ENCODE measurements around the gene QPCT. TPM values are rescaled to one million over a fixed set of nuclear protein-coding genes. Genes with fewer than 3 reads are reported as not detected.

QPCT gene
- total RNA-seq, 1 donor from 2014 or later, result 52.3 TPM

DNA sequence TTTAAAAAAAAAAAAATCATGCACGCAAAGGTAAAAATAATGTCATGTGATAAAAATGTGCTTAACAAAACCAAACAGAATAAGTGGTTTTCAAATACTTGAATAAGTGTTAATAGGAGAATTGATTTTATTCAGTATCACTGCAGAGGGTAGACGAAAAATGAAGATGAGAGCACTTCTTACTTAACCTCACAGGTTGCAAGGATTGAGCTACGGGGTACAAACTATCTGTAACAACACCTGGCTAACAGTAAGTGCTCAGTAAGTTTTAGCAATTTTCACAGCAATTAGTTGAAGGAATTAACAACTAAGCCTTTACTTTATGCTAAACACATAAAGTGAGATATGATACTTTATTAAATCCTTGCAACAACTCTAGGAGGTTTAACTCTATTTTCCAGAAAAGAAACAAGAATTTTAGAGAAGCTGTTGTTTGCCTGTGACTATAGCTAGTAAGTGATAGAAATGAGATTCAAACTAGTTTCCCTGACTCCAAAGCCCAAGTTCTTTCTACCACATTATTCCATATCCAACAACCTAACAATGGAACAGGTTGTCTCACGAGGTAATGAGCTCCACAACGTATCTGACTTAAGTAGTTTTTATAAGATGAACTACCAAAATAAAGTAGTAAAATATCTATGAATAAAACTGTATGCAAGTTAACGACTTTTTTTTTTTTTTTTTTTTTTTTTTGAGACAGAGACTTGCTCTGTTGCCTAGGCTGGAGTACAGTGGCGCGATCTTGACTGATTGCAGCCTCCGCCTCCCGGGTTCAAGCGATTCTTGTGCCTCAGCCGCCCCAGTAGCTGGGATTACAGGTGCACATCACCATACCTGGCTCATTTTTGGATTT is 24.4 kb upstream of the QPCT start:
- TF ChIP-seq, protein P1, sequence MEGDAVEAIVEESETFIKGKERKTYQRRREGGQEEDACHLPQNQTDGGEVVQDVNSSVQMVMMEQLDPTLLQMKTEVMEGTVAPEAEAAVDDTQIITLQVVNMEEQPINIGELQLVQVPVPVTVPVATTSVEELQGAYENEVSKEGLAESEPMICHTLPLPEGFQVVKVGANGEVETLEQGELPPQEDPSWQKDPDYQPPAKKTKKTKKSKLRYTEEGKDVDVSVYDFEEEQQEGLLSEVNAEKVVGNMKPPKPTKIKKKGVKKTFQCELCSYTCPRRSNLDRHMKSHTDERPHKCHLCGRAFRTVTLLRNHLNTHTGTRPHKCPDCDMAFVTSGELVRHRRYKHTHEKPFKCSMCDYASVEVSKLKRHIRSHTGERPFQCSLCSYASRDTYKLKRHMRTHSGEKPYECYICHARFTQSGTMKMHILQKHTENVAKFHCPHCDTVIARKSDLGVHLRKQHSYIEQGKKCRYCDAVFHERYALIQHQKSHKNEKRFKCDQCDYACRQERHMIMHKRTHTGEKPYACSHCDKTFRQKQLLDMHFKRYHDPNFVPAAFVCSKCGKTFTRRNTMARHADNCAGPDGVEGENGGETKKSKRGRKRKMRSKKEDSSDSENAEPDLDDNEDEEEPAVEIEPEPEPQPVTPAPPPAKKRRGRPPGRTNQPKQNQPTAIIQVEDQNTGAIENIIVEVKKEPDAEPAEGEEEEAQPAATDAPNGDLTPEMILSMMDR (conservative IDR thresholded peaks at IDR 0.05; ENCODE audit: low read depth, low read length), result no peak
- DNase-seq (ENCODE audit: low read depth), result no peak

DNA sequence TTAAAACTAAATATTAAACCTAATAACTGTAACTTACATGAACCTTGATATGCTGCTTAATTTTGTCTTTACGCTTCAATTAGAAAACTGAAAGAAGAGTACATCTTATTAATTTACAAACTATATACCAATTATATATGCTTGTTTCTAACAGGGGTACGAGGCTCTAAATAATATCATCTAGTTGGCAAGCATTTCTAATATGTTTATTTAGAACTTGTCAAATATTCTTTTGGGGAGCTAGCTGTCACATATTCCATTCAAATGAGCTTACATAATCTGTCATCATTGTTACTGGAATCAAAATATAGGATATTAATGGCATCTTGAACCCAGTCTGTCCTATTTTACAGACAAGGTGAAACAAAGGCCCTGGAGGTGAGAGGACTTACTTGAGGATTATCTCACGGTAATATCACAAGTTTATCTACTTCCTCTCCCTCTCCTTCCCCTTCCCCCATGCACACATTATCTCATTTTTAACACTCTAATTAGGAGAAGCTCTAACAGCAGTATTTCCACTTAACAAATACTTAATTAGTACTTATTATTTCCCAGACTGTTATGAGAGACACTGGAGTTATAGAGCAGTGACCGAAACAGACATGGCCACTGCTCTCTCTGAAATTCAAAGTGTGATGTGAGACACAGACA is 23.3 kb upstream of the QPCT start:
- DNase-seq (ENCODE audit: low read depth), result no peak
- no peak overlapping the region for H3K4me3 ChIP-seq (ENCODE audit: low read depth, low read length)
- TF ChIP-seq, protein P1 (conservative IDR thresholded peaks at IDR 0.05; ENCODE audit: low read depth, low read length), result no peak

More for the DNA sequence above, 24.4 kb upstream of the QPCT start:
- H3K4me3 ChIP-seq (ENCODE audit: low read depth, low read length), result no peak overlapping the region

DNA sequence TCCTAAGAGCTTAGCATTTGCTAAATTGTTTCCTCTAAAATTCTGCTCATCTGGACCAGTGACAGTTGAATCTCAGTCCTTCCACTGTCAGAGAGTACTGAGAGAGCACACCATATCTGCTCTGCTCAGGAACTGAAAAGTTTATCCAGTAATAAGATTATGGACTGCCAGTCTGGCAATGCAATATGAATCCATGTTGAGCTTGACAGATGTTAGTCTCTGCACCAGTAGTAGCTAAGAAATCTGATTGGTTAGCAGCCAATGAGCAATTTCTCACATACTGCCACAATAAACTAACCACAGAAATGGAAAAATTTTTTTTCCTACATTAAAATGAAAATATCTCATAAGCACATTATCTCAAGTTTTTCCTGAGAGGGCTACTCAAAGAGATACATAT is 22.1 kb upstream of the QPCT start:
- TF ChIP-seq, protein P1 (conservative IDR thresholded peaks at IDR 0.05; ENCODE audit: low read depth, low read length), result no peak
- H3K4me3 ChIP-seq (ENCODE audit: low read depth, low read length), result no peak overlapping the region
- no peak for DNase-seq (ENCODE audit: low read depth)

DNA sequence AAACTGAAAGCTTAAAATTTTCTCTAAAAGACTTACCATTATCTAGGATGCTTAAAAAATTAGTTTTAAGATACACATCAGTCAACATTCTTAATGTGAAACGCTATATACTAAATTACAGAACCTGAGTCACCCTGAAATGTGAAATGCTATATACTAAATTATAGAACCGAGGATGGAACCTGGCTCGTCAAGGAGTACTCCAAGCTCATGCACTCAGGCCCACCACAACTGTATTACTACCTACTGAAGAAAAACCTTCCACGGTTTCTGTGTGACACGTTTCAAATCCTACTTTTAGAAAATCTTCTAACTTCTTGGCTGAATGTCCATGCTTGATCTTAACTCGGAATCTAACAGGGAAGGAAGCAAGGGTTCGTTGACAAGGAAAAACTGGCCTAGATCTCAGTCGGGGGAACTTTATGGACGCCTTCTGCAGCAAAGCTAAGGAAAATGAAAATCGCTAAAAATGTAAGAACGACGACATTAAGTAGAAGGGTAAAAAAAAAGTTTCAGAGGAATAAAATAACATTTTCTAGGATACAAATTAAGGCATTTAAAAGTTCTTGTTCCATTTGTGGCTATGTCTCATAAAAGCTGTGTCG is 21.2 kb upstream of the QPCT start:
- TF ChIP-seq, protein P1 (conservative IDR thresholded peaks at IDR 0.05; ENCODE audit: low read depth, low read length), result no peak
- DNase-seq (ENCODE audit: low read depth), result no peak
- H3K4me3 ChIP-seq (ENCODE audit: low read depth, low read length), result peak overlapping the region; percentile 89

DNA sequence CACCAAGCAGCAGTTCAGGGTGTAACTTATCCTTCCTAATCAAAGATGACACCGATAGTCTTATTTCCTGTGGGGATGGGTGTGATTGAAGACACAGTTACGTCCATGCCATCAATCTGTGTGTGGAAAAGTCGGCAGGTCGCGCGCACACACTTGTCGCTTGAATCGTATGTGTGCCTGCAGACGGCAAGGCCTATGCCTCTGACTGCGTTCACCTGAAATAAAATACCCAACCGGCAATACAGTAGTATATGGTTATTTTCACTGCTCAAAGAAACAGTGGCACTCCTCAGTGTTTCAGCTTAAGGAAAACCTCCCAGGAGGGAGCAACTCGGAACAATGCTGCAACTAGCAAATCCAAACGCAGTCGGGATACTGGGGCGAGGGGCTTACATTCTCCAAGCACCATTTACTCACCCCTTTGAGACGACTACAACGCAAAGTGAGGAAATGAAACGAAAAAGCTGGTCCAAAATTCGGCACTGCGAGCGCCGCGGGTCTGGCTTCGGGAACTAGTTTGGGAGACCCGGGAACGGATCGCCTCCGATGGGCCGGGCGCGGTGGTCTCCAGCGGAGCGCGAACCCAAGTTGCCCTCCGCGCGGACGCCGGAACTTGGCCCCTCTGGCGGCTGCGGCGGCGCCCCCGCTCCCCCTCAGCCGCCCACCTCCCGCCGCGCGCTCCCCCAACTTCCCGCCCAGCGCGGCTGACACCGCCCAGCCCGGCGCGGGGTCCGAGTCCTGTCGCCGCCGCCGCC is 20.5 kb upstream of the QPCT start:
- H3K4me3 ChIP-seq (ENCODE audit: low read depth, low read length), result peak overlapping the region; percentile 89
- DNase-seq (ENCODE audit: low read depth), result no peak
- TF ChIP-seq, protein P1 (conservative IDR thresholded peaks at IDR 0.05; ENCODE audit: low read depth, low read length), result no peak

DNA sequence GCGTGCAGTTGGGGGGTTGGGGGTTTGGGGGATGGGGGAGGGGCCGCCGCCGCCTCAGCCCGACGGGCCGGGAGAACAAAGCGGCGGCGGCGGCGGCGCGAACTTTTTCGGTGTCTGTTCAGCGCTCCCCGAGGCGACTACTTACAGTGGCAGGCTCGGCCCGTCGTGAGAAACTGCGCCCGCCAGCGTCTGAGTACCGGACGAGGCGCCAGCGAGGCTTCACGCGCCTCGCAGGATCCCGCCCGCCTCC is 20.0 kb upstream of the QPCT start:
- DNase-seq (ENCODE audit: low read depth), result no peak
- TF ChIP-seq, protein P1 (conservative IDR thresholded peaks at IDR 0.05; ENCODE audit: low read depth, low read length), result no peak
- H3K4me3 ChIP-seq (ENCODE audit: low read depth, low read length), result peak overlapping the region; percentile 89

All from epithelial cell of proximal tubule (primary cell).